Measurements from ENCODE around the gene NDUFB10. TPM values are rescaled to one million over a fixed set of nuclear protein-coding genes. Genes with fewer than 3 reads are reported as not detected.

NDUFB10 gene
- total and polyA plus RNA-seq, 10 of the 15 experiments (the other 5 are each of a cell fraction or from before 2014, with no cell fraction given), result 52.2 to 319 (median 130) TPM

GRCh38 chr16:1942810-1943726, 16.3 kb upstream of the NDUFB10 start, which contains the start of gene MSRB1 (continued):
- no peak for TF ChIP-seq E4F1 (IDR thresholded peaks at IDR 0.05; ENCODE audit: borderline replicate concordance, partially characterized antibody)
- TF ChIP-seq CHD2 (IDR thresholded peaks at IDR 0.05; ENCODE audit: borderline replicate concordance, low read depth, low read length), result peak; percentile 10; the same call in 1 of the 2 replicates
- peak; percentile 89; the same call in 1 of the 2 replicates for TF ChIP-seq RELB (IDR thresholded peaks at IDR 0.05; ENCODE audit: low read depth)
- peak; percentile 88 for TF ChIP-seq POLR2A (IDR thresholded peaks at IDR 0.05; ENCODE audit: low read depth, low read length)
- TF ChIP-seq STAT1 (conservative IDR thresholded peaks at IDR 0.05), result no peak
- TF ChIP-seq CREB1 (IDR thresholded peaks at IDR 0.05; ENCODE audit: low read depth), result peak; percentile 34; the same call in 1 of the 2 replicates
- no peak for TF ChIP-seq RBBP5 (conservative IDR thresholded peaks at IDR 0.05)
- no peak for TF ChIP-seq CEBPZ (IDR thresholded peaks at IDR 0.05; ENCODE audit: low read depth, low read length)
- peak; percentile 97 for TF ChIP-seq HDGF (IDR thresholded peaks at IDR 0.05)
- peak; percentile 57 for TF ChIP-seq TAF1 (IDR thresholded peaks at IDR 0.05; ENCODE audit: borderline replicate concordance, low read depth, low read length)
- TF ChIP-seq, protein P1, sequence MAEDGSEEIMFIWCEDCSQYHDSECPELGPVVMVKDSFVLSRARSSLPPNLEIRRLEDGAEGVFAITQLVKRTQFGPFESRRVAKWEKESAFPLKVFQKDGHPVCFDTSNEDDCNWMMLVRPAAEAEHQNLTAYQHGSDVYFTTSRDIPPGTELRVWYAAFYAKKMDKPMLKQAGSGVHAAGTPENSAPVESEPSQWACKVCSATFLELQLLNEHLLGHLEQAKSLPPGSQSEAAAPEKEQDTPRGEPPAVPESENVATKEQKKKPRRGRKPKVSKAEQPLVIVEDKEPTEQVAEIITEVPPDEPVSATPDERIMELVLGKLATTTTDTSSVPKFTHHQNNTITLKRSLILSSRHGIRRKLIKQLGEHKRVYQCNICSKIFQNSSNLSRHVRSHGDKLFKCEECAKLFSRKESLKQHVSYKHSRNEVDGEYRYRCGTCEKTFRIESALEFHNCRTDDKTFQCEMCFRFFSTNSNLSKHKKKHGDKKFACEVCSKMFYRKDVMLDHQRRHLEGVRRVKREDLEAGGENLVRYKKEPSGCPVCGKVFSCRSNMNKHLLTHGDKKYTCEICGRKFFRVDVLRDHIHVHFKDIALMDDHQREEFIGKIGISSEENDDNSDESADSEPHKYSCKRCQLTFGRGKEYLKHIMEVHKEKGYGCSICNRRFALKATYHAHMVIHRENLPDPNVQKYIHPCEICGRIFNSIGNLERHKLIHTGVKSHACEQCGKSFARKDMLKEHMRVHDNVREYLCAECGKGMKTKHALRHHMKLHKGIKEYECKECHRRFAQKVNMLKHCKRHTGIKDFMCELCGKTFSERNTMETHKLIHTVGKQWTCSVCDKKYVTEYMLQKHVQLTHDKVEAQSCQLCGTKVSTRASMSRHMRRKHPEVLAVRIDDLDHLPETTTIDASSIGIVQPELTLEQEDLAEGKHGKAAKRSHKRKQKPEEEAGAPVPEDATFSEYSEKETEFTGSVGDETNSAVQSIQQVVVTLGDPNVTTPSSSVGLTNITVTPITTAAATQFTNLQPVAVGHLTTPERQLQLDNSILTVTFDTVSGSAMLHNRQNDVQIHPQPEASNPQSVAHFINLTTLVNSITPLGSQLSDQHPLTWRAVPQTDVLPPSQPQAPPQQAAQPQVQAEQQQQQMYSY (CRISPR knock-in tag; IDR thresholded peaks at IDR 0.05), result no peak
- no peak for TF ChIP-seq HDAC2 (IDR thresholded peaks at IDR 0.05)
- TF ChIP-seq SIX5 (IDR thresholded peaks at IDR 0.05; ENCODE audit: low read depth, low read length, severe bottlenecking), result no peak
- TF ChIP-seq POLR2AphosphoS5 (IDR thresholded peaks at IDR 0.05; ENCODE audit: low read length), result peak; percentile 79; the same call in 1 of the 2 replicates
- TF ChIP-seq IKZF1 (conservative IDR thresholded peaks at IDR 0.05), result peak; percentile 54
- no peak for TF ChIP-seq SREBF2 (IDR thresholded peaks at IDR 0.05; ENCODE audit: low read length)
- TF ChIP-seq SP1 (IDR thresholded peaks at IDR 0.05; ENCODE audit: low read depth, low read length), result peak; percentile 87
- no peak for TF ChIP-seq ATF7 (IDR thresholded peaks at IDR 0.05; ENCODE audit: low read depth)
- no peak for TF ChIP-seq ZBED1 (IDR thresholded peaks at IDR 0.05; ENCODE audit: borderline replicate concordance)
- no peak for TF ChIP-seq CBX5 (IDR thresholded peaks at IDR 0.05; ENCODE audit: low read depth)

Data from GM12878 (cell line).